Stimulated activated effector memory CD8-positive, alpha-beta T cell treated with anti-CD3 and anti-CD28 coated beads, Interleukin-12 subunit alpha, Interleukin-12 subunit beta, amount 100 ng/mL, for 72 hours (primary cell): ENCODE measurements around the gene UBE2QL1.

Experiments used
- ATAC-seq: fragments of 150-1000 bp; cut with Tn5 transposase; 2 replicates; pipeline ENCODE4 v1.10.0; 2021
- DNase-seq, 2 donors: peaks; one replicate each; pipeline ENCODE4 v3.0.0; 2021 to 2022; ENCODE audit warnings: low spot score in 2 of 2
- H3K27ac Mint-ChIP-seq: one replicate; pipeline ENCODE4 v1.8.0; 2022; ENCODE audit warnings: mild to moderate bottlenecking, mixed read lengths
- H3K36me3 Mint-ChIP-seq: one replicate; pipeline ENCODE4 v1.8.0; 2022; ENCODE audit warnings: mild to moderate bottlenecking, mixed read lengths
- H3K4me1 Mint-ChIP-seq: one replicate; pipeline ENCODE4 v1.8.0; 2022; ENCODE audit warnings: mixed read lengths
- H3K4me3 Mint-ChIP-seq: one replicate; pipeline ENCODE4 v1.8.0; 2022; ENCODE audit warnings: mild to moderate bottlenecking, mixed read lengths
- H3K9me3 Mint-ChIP-seq: one replicate; pipeline ENCODE4 v1.8.0; 2022; ENCODE audit warnings: mixed read lengths

Gene UBE2QL1

GRCh38 chr5:6473284-6473683 is 24.6 kb downstream of the UBE2QL1 start:
- no peaks in the 10 kb centered on the region for H3K36me3 Mint-ChIP-seq
- no peaks in the 10 kb centered on the region for H3K9me3 Mint-ChIP-seq
- no peak overlapping the region for H3K27ac Mint-ChIP-seq
- no peak overlapping the region for H3K4me3 Mint-ChIP-seq
- DNase-seq (no peak), ATAC-seq (no peak)
- no peaks in the 10 kb centered on the region for H3K4me1 Mint-ChIP-seq

DNA sequence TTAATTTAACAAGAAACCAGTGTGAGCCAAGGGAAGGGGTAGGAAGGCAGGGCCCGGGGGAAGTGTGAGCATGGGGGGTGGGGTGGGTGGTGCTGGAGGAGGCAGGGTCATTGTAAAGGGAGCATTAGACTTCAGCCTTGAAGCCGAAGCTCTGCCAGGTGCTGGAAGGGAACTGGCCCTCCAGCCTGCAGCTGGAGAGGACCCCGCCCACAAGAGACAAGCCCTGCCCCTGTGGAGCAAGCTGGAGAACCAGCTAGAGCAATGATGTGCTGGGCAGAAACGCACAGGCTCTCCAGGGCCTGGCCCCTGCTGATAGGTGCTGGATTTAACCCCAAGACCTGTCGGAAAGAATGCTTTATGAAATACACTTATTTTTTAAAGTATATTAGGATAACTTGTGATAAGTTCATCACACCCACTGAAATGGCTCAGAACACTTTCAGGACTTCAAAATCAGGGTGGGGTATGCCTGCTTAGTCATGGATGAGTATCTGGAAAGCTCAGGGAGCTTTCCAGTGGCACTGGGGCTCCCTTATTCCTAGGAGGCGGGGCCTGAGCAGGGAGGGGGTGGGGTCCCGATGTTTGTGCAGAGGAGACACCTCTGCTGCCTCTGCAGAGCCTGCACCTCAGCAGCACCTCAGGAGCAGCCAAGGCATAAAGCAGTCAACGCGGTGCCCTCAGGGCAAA is 27.1 kb downstream of the UBE2QL1 start:
- no peaks in the 10 kb centered on the region for H3K36me3 Mint-ChIP-seq
- no peak overlapping the region for H3K27ac Mint-ChIP-seq
- no peak overlapping the region for H3K4me3 Mint-ChIP-seq
- H3K4me1 Mint-ChIP-seq = no peaks in the 10 kb centered on the region
- no peak for DNase-seq
- no peak for ATAC-seq
- no peaks in the 10 kb centered on the region for H3K9me3 Mint-ChIP-seq

DNA sequence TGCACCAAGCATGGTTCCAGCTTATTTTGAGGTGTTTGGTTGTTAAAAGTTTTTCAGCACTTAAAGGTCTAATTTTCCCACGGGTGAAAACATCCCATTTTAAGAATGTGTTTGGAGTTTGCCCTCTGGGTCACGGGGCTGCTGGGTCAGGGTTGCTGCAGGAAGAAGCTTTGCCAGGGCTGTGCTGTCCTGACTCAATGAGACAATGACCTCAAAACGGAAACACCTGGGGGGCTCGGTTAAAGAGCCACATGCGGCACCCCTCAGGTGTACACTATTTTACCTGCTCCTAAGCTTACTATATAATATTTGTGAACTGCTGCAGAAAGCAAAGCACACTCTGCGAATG is 27.6 kb downstream of the UBE2QL1 start:
- no peak overlapping the region for H3K27ac Mint-ChIP-seq
- ATAC-seq = no peak
- H3K9me3 Mint-ChIP-seq = no peaks in the 10 kb centered on the region
- H3K4me3 Mint-ChIP-seq = no peak overlapping the region
- no peaks in the 10 kb centered on the region for H3K4me1 Mint-ChIP-seq
- no peak for DNase-seq
- H3K36me3 Mint-ChIP-seq = no peaks in the 10 kb centered on the region

DNA sequence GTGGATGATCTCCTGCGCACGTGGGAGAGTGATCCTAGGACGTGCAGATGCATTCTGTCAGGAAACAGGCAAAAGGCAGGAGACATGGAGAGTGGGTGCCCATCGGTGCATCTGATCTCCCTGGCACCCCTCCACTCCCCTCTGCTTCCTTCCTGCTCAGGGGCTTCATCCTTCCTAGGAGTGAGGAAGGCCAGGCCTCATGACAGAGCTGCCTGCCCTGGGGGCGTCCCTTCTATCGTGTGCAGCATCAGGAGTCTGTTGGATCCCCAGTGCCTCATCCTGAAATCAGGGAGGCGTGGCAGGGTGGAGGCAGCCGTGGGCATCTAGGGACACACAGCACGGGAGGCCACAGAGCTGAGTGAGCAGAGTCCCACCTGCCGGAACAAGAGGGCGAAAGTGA is 30.1 kb downstream of the UBE2QL1 start:
- no peak for ATAC-seq
- Mint-ChIP-seq H3K36me3 (no peaks in the 10 kb centered on the region), H3K9me3 (no peaks in the 10 kb centered on the region), H3K4me1 (peaks cover 5% of the 10 kb centered on the region), H3K27ac (no peak overlapping the region), H3K4me3 (no peak overlapping the region)
- DNase-seq = no peak

GRCh38 chr5:6480133-6481051 is 31.7 kb downstream of the UBE2QL1 start:
- Mint-ChIP-seq H3K27ac (no peak overlapping the region), H3K4me3 (no peak overlapping the region), H3K36me3 (no peaks in the 10 kb centered on the region), H3K4me1 (peaks cover 6% of the 10 kb centered on the region), H3K9me3 (no peaks in the 10 kb centered on the region)
- no peak for DNase-seq
- no peak for ATAC-seq

DNA sequence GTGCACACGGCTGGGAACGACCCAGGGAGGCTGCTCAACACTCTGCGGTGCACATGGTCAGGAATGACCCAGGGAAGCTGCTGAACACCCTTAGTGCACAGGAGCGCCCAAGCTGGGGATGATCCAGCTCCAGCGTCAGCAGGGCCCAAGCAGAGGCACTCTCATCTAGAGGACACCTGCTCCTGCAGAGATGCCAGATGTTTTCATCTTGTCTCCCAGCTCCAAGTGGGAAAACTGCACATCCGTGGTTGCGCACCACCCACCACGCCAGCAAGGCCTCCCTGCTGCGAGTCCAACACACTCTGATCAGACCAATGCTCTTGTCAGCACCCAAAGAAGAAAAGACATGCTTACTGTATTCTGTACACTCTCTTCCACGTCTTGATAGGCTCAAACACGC is 34.1 kb downstream of the UBE2QL1 start:
- H3K27ac Mint-ChIP-seq = no peak overlapping the region
- H3K36me3 Mint-ChIP-seq = no peaks in the 10 kb centered on the region
- DNase-seq (no peak), ATAC-seq (no peak)
- H3K9me3 Mint-ChIP-seq = no peaks in the 10 kb centered on the region
- H3K4me1 Mint-ChIP-seq = peaks cover 6% of the 10 kb centered on the region
- H3K4me3 Mint-ChIP-seq = no peak overlapping the region

- H3K4me3 Mint-ChIP-seq = no peak overlapping the region
- DNase-seq (peak in 1 of 2 donors; percentile 57), ATAC-seq (peak; percentile 92)
- peaks cover 6% of the 10 kb centered on the region for H3K4me1 Mint-ChIP-seq
- H3K36me3 Mint-ChIP-seq = no peaks in the 10 kb centered on the region
- no peaks in the 10 kb centered on the region for H3K9me3 Mint-ChIP-seq
- no peak overlapping the region for H3K27ac Mint-ChIP-seq
Observed at GRCh38 chr5:6483880-6484382, 35.3 kb downstream of the UBE2QL1 start.

- Mint-ChIP-seq H3K36me3 (no peaks in the 10 kb centered on the region), H3K9me3 (no peaks in the 10 kb centered on the region), H3K4me1 (peaks cover 6% of the 10 kb centered on the region), H3K27ac (no peak overlapping the region), H3K4me3 (no peak overlapping the region)
- DNase-seq (no peak), ATAC-seq (no peak)
Observed at GRCh38 chr5:6484446-6484845, 35.8 kb downstream of the UBE2QL1 start.

- Mint-ChIP-seq H3K9me3 (no peaks in the 10 kb centered on the region), H3K4me1 (peaks cover 6% of the 10 kb centered on the region), H3K36me3 (no peaks in the 10 kb centered on the region), H3K4me3 (no peak overlapping the region), H3K27ac (no peak overlapping the region)
- DNase-seq = no peak
- ATAC-seq = no peak
Observed at GRCh38 chr5:6484899-6485298, 36.2 kb downstream of the UBE2QL1 start.

DNA sequence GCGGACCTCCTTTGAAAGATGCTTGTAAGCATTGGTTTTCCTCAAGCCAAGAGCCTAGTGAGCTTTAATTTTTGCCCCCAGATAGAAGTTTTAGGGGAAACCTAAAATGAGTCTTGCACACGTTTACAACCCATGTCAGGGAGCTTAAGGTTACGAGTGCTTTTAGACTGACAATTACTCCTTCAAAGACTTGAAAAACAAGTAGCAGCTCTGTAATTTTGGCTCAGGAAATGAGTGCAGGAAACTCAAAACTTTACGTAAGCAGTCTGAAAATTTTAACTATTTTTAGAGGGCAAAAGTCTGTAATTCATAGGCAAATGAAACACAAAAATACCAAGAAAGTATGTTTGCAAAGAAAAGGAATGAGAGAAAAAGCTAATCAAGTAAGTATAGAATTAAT is 36.8 kb downstream of the UBE2QL1 start:
- H3K4me3 Mint-ChIP-seq = no peak overlapping the region
- no peak overlapping the region for H3K27ac Mint-ChIP-seq
- H3K9me3 Mint-ChIP-seq = no peaks in the 10 kb centered on the region
- H3K36me3 Mint-ChIP-seq = no peaks in the 10 kb centered on the region
- peaks cover 6% of the 10 kb centered on the region for H3K4me1 Mint-ChIP-seq
- no peak for DNase-seq
- no peak for ATAC-seq

DNA sequence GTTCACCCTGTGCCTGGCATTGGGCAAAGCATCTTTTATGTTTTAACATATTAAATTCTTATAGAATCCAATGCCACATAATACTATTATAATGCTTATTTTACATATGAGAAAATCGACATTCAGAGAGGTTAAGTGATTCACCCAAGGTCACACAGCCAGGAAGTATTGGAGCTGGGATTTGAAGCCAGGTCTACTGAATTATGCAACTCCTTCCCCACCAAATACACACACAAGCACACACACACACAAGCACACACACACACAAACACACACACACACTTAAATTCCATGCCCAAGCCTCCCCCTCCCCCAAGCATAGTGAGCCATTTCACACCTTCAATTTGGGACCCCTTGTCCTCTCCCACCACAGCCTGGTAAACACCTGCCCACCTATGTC is 37.4 kb downstream of the UBE2QL1 start:
- H3K4me3 Mint-ChIP-seq = no peak overlapping the region
- ATAC-seq = no peak
- H3K27ac Mint-ChIP-seq = no peak overlapping the region
- H3K4me1 Mint-ChIP-seq = peaks cover 6% of the 10 kb centered on the region
- H3K9me3 Mint-ChIP-seq = no peaks in the 10 kb centered on the region
- no peaks in the 10 kb centered on the region for H3K36me3 Mint-ChIP-seq
- no peak for DNase-seq

DNA sequence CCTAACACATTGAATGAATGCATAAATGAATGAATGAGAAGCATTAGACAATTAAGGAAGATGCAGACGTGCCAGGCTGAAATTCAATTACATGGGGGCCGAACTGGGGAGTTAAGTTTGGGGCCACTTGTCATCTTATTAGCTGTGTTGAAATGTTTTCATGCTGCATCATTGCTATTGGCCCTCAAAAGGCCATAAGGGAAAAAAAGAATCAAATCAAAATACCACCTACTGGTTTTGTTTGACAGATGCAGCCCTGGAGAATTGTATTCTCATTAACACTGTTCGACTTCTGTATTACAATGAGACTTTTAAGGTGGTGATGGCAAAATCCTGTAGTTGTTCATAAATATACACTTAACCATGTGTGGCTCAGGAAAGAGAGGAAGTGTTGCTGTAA is 38.4 kb downstream of the UBE2QL1 start:
- H3K4me3 Mint-ChIP-seq = no peak overlapping the region

DNA sequence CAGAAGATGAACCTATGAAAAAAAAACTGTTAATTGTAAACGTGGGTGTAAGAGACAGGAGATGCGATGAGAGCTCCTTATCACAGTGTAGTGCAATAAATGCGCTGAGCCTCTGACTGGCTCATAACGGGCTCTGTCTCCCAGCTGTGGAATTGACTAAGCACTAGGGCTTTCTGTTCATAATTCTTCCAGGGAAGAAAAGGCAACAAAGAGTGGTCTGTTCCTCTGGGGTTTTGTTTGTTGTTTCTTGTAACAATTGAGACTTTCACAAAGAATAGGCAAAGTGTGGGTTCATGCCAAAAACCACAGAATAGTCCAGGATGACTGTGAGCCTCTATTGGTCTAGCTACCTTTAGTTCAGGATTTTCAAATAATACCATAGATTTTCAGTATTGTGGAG is 39.4 kb downstream of the UBE2QL1 start:
- Mint-ChIP-seq H3K27ac (no peak overlapping the region), H3K36me3 (no peaks in the 10 kb centered on the region), H3K4me3 (no peak overlapping the region), H3K9me3 (no peaks in the 10 kb centered on the region), H3K4me1 (peaks cover 6% of the 10 kb centered on the region)
- ATAC-seq = no peak
- DNase-seq = no peak

More for the DNA sequence above, 38.4 kb downstream of the UBE2QL1 start:
- no peak for DNase-seq
- Mint-ChIP-seq H3K27ac (no peak overlapping the region), H3K4me1 (peaks cover 6% of the 10 kb centered on the region), H3K9me3 (no peaks in the 10 kb centered on the region), H3K36me3 (no peaks in the 10 kb centered on the region)
- no peak for ATAC-seq

GRCh38 chr5:6489643-6490185 is 41.1 kb downstream of the UBE2QL1 start:
- DNase-seq = no peak
- no peaks in the 10 kb centered on the region for H3K9me3 Mint-ChIP-seq
- no peak overlapping the region for H3K27ac Mint-ChIP-seq
- no peak for ATAC-seq
- no peaks in the 10 kb centered on the region for H3K4me1 Mint-ChIP-seq
- H3K4me3 Mint-ChIP-seq = no peak overlapping the region
- no peaks in the 10 kb centered on the region for H3K36me3 Mint-ChIP-seq

DNA sequence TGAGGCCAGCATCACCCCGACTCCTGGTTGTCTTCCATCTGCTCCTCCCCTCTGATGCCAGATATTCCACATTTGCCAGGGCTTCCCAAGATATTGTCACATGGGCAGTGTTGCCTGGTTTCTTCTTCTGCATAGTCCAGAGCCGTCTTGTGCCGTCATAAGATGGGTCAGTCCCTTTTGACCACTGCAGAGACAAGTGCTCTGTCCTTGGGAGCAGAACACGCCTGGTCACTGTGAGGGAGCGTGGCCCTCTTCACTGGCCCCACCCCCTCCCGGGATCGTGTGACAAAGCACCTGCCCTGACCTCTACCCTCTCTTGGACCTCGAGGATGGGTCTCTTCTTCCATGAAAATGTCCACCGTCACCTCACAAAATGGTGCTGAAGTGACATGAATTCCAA is 41.6 kb downstream of the UBE2QL1 start:
- no peak for ATAC-seq
- H3K27ac Mint-ChIP-seq = no peak overlapping the region
- no peak overlapping the region for H3K4me3 Mint-ChIP-seq
- no peaks in the 10 kb centered on the region for H3K9me3 Mint-ChIP-seq
- no peaks in the 10 kb centered on the region for H3K36me3 Mint-ChIP-seq
- no peak for DNase-seq
- H3K4me1 Mint-ChIP-seq = no peaks in the 10 kb centered on the region

- Mint-ChIP-seq H3K27ac (no peak overlapping the region), H3K9me3 (no peaks in the 10 kb centered on the region)
- no peak for ATAC-seq
Observed at GRCh38 chr5:6490693-6491092, 42.0 kb downstream of the UBE2QL1 start.

More at GRCh38 chr5:6490693-6491092, 42.0 kb downstream of the UBE2QL1 start:
- Mint-ChIP-seq H3K4me1 (peaks cover 1% of the 10 kb centered on the region), H3K4me3 (no peak overlapping the region), H3K36me3 (no peaks in the 10 kb centered on the region)
- no peak for DNase-seq
